DMS114 treated with DMSO at 0.1 percent for 48 hours (cell line): Measurements from ENCODE around the gene C8A.

Experiments
- DNase-seq: peaks from one replicate; lab custom pipeline; 2025; ENCODE audit not compliant: unreplicated experiment; lab: John Stamatoyannopoulos, UW

C8A gene

DNA sequence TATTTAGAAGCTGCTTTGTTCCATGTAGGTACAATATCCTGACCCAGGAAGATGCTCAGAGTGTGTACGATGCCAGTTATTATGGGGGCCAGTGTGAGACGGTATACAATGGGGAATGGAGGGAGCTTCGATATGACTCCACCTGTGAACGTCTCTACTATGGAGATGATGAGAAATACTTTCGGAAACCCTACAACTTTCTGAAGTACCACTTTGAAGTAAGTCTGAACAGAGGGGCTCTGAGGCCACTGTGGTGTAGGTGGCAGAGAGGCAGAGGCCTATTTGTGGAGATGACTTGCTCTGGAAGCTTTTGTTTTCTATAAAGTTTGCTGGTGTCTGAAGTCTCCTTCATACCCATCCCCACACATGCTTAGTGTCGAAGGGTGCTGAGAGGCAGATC lies 26.8 kb downstream of the C8A start:
- no peak for DNase-seq

DNA sequence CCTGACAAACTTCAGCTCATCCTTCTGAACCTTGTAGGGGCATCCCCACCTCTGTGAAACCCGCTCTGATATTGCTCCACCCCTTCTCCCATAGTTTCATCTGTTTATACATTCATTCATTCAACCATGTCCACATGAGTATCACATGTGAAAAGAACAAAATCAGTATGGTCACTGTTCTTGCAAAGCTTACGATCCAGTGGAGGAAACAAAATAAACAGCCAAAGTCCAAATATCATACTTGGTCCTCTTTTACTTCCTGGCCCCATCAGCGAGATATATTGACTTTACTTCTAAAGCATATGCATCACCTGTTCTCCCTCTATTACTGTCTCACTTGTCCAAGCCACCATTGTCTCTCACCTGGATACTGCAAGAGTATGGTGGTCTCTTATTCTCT lies 35.6 kb downstream of the C8A start:
- no peak for DNase-seq

- no peak for DNase-seq
These were observed 39.4 kb downstream of the C8A start for GRCh38 chr1:56894014-56894413.

DNA sequence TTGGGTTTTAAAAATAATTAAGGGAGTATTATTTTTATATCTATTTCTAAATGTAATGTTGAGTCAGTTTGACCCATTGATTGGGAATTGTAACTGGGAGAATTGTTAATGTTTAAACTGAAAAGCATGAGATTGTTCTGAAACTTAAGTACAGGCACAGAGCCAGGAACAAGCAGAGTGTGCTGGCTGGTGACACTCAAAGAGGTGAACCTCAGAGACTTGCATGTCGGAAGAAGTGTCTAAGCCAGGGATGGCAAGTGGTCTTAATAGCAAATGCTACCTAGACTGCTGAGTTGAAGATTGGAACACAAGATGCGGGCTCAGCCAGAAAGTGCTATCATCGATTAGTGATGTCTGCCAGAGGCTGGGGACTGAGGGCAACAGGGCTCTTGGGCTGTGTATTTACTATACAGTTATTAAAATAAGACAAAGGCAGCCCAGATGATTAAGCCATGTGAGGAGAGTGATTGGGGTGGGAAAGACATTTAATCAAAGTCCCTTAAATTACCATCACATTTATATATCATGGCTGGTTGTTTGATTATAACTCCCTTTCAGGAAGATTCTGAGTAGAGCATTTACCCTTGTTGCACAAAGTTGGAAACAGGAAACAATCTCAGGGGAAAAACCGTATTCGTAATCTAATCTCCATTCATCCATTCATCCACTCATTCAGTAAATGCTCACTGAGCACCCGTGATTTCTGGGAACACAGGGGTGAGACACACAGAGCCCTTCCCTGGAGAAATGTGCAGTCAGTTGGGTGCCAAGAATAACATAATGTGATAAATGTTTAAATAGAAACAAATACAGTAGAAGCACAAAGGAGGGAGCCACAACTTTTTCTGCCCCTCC lies 42.8 kb downstream of the C8A start:
- no peak for DNase-seq

- no peak for DNase-seq
These were observed 43.4 kb downstream of the C8A start for GRCh38 chr1:56898005-56898373.

- DNase-seq = no peak
These were observed 44.3 kb downstream of the C8A start for GRCh38 chr1:56898879-56899278.

GRCh38 chr1:56901716-56902115 lies 47.1 kb downstream of the C8A start:
- no peak for DNase-seq

- DNase-seq = no peak
These were observed 49.2 kb downstream of the C8A start for GRCh38 chr1:56903778-56904177.

GRCh38 chr1:56904663-56905397 lies 50.2 kb downstream of the C8A start:
- no peak for DNase-seq

DNA sequence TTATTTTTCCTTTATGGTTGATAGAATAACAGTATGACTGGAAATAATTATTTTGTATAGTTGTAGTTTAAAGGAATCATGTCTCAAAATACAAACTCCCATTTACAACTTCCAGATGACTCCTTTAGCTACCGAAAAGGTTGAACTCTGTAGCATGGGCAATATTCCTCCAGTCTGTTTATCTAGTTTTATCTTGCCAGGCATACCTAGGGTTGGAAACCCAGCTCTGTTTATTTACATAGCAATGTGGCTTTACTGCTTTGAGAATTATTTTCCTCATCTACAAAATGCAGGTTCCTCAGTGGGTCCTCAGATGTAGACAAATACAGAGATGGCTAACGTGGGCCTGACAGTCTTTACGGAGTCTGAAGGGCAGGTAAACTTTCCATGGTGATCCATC lies 51.1 kb downstream of the C8A start:
- DNase-seq = no peak

- no peak for DNase-seq
These were observed 54.1 kb downstream of the C8A start for GRCh38 chr1:56908619-56909221.

DNA sequence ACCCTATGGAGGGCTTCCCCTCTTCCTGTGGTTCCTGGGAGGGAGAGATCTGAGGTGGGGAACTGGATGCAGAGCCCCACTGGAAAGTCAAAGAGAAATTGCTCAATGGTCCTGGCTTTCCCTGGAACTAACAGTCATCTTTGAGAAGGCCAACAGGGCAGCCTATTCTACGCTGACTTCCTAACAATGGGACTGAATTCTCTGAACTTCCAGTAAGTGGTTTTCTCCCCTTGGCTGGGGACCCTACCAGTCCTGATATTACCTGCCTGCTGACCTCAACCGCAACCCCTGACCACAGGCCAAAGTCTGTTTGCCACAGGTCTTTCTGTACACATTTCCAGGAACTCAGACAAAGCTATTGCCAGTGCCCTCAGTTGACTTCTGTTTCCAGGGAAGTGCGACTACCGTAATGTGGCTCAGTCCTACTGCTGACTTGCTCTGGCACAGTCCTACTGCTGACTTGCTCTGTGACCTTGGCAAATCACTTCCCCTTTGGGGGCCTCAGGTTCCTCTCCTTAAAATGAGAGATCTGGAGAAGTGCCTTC lies 55.9 kb downstream of the C8A start:
- no peak for DNase-seq

GRCh38 chr1:56911098-56911938 lies 56.7 kb downstream of the C8A start:
- no peak for DNase-seq

DNA sequence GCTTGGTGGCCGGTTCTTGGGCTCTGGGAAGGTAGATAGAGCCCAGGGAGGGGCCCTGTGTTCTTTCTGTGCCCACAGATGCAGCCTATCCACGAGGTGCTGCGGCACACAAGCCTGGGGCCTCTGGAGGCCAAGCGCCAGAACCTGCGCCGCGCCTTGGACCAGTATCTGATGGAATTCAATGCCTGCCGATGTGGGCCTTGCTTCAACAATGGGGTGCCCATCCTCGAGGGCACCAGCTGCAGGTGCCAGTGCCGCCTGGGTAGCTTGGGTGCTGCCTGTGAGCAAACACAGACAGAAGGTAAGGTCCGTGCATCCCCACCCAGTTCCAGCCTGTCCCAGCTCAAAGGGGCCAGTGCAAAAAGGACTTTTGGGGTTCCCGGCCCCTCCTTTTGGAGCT lies 57.7 kb downstream of the C8A start:
- no peak for DNase-seq

DNA sequence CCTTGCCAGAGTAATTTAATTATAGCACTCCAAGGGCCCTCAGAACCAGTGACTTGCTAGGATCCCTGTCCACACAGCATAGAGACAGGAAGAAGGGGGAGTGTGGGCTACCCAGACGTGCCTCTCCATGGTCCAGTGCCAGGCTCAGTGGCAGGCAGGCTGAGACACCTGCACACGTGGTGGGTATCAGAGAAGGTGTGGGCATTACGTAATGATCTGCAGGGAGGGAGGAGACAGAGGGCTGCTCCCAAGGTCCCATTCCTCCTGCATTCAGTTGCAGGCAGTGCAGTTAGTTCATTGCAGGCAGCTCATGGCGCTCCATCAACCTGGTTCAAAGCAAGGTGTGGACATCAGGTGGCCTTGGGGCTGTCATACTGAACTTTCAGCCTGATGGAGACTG lies 61.4 kb downstream of the C8A start:
- DNase-seq = no peak

- DNase-seq = no peak
These were observed 62.0 kb downstream of the C8A start for GRCh38 chr1:56916630-56917029.

DNA sequence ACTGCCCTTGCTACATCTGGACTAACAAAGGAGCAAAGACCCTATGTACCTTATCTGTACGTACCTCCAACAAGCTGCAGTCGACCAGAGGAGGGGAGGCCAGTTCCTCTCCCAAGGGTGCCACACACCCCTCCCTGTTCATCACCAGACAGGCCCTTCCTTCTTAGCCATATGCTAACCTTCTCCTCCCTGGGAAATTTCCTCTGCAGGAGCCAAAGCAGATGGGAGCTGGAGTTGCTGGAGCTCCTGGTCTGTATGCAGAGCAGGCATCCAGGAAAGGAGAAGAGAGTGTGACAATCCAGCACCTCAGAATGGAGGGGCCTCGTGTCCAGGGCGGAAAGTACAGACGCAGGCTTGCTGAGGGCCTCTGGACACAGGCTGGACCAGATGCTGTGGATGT lies 62.8 kb downstream of the C8A start:
- DNase-seq = no peak

GRCh38 chr1:56920591-56921001 lies 66.0 kb downstream of the C8A start:
- no peak for DNase-seq

- no peak for DNase-seq
These were observed 66.9 kb downstream of the C8A start for GRCh38 chr1:56921479-56921878.

- DNase-seq = no peak
These were observed 67.5 kb downstream of the C8A start for GRCh38 chr1:56922070-56922469.

- DNase-seq = no peak
These were observed 67.9 kb downstream of the C8A start for GRCh38 chr1:56922507-56922906.
